NCI-H2227 (cell line): ENCODE measurements around the gene SOBP.
A peak's percentile ranks its signal among the peaks of the same experiment; 100 is the strongest.

ENCODE experiments used
- DNase-seq: peaks from one replicate; lab custom pipeline; 2025; ENCODE audit not compliant: unreplicated experiment; lab: John Stamatoyannopoulos, UW

SOBP gene

DNA sequence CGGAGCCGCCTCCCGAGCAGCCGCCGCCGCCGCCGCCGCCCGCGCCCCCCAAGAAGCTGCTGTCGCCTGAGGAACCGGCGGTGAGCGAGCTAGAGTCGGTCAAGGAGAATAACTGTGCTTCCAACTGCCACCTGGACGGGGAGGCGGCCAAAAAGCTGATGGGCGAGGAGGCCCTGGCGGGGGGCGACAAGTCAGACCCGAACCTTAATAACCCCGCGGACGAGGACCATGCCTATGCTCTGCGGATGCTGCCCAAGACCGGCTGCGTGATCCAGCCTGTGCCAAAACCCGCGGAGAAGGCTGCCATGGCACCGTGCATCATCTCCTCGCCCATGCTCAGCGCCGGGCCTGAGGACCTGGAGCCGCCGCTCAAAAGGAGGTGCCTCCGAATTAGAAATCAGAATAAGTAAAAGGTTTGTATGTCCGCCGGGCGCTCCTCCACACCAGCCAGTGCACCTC, 145.2 kb downstream of the SOBP start:
- no peak for DNase-seq

DNA sequence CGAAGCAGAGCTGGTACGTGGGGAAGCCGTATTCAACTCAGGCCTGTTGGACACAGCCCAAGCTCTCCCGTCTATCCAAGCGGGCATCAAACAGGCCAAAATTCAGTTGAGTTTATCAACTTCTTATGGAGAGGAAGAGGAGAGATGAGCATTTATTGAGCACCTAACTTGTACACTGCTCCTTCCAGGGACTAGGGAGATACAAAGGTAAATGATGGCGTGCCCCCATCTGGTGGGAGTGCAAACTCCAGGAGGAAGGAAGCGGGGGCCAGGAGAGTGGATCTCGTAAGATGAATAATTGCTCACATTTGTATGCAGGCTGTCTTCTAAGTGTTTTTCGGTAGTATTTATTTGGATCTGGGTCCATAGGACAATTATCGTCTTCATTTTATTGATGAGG, 146.6 kb downstream of the SOBP start:
- DNase-seq, result no peak

DNA sequence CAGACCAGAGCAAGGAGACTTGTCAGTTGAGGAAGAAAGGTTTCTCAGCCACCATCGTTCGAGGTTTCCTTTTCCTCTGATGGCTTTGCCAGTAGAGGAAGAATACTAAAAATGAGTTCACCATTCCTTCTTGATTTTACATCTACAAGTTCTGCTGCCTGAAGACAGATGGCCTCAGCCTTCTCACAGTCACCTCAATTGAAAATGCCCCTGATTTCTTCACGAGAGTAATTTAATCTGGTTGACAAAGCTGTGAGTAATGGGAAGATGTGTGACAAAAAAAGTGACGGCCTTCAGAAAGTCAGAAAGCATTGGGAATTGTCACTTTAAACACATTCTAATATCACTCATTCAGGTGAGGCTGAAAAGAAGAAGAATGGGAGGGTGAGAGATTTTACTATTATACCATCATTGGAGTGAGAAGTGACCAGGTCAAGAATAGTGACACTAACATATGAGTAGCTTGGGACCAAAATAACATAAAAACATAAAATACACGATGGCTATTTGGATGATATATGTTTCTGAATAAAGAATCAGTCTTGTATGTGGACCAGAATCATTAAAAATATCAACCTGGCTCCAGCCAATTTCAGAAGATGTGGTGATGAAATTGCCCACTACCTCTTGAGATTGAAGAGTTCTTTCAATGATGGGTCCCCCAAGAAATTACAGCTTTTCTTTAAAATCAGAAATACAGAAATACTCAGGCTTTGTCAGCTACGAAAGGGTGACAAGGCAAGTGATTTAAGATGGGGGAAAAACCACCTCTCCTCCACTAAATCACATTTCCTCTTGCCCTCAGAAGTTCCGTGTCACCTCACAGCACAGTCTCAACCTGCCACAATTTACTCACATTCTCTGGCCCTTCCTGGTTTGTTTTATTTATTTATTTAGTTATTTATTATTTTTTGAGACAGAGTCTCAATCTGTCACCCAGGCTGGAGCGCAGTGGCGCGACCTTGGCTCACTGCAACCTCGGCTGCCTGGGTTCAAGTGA, 147.7 kb downstream of the SOBP start:
- DNase-seq, result no peak

DNA sequence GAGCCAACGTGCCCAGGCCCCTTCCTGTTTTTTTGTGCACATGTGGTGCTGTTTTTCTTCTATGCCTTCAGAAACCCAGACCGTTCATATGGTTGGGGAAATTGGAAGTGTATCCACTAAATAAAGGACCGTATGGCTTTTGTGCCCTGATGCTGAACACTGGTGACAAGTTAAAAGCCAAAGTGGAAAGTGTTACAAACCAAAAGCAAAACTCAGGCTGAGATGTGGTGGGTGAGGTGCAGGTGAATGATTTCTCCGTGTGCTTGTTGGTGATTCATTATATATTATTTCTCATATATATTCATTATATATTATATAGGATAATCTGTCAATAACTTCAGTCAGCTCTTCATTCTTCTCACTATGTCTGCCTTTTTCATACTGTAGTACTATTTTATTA, 148.6 kb downstream of the SOBP start:
- no peak for DNase-seq

DNA sequence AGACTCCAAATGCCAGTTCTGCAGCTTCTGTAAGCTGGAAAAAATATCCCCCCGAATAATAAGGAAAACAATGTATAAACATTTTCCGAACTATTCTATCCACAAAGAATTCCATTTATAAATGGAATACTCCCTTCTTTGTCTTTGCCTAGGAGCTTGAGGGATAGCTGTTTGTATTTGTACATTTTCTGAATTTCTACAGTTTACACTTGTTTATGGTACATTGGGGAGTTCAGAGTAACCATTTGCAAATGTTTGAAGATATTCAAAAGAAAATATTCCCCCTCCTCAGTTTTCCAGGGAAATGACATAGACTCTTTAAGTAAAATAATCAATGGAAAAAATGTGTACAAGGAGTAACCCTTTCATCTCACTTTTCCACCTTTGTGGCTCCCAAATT, 149.6 kb downstream of the SOBP start:
- no peak for DNase-seq

DNA sequence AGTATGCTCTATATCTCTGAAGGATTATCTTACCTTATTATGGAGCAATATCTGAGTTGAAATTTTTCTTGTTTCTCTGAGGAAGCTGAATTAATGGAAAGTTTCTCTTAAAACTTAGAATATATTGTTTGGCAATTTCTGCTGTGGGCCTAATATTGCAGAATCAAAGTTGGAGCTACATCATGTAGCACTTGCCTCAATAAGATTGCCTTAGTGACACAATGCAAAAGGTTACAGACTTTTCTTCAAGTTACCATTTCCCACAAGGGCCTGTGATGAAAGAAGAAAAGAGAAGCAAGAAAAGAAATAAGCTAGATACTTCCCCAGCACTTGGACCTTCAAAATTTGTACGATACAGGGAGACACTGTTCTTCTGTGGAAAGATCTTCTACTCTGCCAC, 151.2 kb downstream of the SOBP start:
- no peak for DNase-seq

DNA sequence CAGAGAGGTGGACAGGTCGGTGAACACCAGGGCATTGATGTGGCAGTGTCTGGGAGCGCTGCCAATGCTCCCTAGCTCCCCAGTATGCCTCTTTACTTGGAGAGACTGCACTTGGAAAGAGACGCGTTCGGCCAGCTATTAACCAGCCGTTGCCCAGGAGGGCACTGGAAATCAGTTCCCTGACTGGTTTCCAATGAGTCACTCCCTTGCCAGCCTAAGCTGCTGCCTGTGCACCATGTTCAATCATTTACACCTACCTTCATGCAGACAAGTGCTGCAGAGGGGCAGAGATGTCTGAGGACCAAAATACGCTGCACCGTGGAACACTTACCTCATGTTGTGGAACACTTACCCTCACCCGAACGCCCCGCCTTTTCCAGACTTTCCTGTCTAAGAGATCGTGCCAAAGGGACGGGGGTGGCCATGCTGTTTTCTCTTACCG, 151.6 kb downstream of the SOBP start:
- DNase-seq, result no peak

DNA sequence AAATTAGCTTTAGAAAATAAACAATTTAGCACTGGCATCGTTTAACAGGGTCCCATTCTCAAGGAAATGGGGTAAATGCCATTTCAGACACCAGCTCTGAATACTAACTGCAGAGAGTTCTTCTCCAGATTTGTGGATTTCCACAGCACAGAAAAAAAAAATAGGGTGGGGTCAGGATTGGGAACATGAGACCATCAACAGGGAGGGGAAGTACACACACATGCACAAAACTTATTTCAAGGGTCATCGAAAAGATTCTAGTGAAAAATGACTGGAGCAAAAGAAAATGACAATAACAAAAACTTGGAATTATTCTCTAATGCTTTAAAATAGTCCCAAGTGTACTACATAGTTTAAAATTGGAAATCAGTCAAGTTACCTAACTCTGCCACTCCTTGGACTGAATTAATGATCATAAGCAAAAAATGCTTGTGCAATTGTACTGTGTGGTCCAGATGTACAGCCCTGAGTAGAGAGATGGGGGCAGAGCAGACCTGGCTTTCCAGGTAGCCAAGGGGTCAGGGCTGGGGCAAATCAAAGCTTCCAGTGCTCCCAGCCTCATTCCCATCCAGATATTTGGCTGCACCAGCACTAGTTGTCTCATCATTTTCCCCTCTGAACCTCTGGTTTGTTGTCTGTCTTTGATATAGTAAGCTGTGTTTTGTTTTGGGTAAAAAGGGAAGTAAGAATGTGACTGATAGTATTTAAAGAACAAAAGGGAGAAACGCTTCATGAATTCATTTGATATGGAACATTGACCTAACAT, 152.4 kb downstream of the SOBP start:
- no peak for DNase-seq

DNA sequence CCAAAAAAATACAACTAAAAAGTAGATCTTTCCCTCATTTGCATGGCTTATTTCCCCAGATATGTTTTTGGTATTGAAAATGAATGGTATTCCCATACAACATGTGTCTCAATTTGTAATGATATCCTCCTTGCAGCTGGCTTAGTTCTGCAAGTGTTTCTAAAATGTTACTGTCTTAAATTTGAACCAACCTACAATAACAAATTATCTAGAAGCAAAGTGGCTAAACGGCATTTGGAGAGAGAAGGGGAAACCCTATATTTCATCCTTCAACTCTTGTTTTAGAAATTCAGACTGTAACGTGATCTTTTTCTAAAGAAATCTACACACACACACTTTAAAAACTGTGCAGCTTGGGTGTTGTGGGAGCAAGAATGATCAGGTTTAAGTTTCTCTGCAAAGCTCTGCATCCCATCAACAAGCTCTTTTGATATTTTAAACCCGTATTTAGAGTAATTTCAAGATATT, 153.0 kb downstream of the SOBP start:
- no peak for DNase-seq

DNA sequence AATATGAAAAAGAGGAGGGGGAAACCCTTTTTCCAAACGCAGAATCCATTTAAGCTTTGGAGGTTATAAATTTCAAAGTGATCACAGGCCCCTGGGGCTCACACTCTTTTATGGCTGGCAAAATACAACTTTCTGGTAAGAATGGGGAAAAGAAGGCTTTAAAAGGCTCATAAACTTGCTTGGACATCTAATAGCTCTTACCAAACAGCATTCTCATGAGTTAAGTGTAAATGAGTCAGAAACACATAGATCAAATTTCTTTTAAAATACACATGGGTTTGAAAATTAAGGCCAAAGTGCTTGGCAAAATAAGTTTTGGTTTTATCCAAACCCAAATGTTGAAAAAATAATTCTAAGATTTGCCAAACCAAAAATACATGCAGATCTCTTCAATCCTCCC, 154.6 kb downstream of the SOBP start:
- no peak for DNase-seq

DNA sequence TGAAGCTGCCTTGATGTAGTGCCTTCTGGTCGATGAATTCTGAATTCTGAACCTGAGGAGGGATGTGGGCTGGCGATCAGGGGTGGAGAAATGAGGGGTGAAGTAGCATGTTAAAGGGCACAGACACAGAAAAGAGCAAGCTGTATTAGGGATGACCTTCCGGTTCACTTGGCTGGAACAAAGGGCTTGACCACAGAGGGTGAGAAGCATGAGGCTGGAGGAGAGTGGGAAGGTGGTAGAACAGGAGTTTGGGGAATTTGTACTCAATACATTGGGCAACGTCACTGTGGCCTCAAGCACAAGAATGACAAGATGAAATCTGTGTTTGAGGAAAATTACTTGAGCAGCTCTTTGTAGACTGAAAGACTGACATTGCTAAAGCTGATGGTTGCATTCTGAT, 155.8 kb downstream of the SOBP start:
- no peak for DNase-seq

DNA sequence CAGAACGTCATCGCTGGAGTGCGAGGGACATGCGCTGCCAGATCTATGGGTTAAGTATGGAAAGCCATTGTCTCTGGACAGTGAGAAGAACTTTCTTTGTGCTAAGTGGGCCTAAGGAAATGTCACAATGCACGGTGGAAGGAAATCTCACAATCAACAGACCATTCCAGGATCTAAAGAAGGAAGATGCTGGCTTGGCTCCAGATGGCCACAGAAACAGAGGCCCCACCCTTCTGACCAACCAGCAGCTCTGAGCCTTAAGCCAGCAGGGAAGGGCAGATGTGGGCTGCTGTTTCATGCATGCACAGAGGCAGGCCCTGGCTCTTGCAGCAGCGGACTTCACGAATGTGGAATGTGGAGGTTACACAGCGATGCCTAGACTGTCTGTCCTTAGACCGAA, 156.3 kb downstream of the SOBP start:
- no peak for DNase-seq

DNA sequence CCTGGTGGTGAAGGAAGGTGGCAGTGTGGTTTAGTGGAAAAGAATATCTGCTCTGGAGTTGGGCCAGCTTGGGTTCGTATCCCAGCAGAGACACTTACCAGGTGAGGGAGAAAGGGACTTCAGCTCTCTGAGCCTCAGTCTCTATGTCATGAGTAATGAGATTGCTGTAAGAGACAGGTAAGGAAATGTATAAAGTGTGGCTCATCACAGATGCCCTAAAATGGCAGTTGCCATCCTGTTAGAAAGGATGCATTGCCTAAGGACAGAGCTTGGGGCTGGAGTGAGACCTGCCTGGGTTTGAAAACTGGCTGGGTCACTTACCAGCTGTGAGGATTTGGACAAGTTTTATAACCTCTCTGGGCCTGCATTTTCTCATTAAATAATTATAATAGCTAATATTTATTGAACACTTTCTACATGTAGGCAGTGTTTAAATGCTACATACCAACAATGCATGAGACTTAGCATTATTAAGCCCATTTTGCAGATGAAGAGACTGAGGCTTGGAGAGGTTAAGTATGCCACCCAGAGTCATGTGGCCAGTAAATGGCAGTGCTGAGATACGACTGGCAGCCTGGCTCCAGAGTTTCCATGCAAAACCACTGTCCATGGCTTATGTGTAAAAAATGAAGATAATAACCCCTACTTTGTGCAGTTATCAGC, 157.0 kb downstream of the SOBP start:
- DNase-seq, result no peak

DNA sequence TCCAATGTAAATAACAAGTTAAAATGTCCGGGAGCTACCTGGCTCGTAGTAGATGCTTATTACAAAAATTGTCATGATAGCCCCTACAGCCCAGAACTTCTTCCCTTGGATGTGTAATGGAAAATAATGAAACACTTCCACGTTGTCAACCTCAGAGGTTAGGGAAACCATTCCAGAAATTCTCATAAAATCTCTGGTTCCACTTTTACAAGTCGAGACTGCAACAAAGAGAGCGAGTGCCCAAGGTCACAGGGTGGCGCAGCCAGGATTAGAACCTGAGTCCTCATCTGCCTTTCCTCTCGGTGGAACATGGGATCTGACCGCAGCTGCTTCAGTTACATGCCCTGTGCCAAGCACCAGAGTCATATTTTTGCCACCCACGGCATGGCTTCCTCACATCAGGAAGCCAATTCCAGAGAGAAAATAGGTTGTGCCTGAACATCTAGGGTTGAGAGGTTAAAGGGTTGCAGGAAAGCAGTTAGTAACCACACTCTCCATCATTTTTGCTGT, 157.6 kb downstream of the SOBP start:
- DNase-seq, result no peak

DNA sequence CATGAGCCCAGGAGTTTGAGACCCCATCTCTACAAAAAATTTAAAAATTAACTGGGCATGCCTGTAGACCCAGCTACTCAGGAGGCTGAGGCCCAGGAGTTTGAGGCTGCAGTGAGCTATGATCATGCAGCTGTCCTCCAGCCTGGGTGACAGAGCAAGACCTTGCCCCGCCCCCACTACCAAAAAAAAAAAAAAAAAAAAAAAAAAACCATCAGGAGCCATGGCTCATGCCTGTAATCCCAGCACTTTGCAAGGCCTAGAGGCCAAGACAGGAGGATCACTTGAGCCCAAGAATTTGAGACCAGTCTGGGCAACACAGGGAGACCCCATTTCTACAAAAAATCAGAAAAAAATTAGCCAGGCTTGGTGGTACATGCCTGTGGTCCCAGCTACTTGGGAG, 159.1 kb downstream of the SOBP start:
- DNase-seq, result no peak

DNA sequence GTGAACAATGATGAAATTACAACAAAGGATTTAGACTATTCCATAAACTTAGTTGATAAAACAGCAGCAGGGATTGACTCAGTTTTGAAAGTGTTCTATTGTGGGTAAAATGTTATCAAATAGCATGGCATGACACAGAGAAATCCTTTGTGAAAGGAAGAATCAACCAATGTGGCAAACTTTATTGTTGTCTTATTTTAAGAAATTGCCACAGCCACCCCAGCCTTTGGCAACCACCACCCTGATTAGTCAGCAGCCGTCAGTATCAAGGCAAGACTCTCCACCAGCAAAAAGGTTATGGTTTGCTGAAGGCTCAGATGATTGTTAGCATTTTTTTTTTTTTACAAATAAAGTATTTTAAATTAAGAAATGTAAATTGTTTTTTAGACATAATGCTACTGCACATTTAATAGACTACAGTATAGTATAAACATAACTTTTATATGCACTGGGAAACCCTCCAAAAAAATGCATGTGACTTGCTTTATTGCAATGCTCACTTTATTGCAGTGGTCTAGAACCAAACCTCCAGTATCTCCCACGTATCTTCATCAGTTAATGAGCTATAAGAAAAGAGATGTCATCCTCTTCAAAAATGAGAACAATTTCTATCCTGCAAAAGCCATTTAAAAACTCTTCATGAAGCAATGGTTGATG, 162.7 kb downstream of the SOBP start:
- no peak for DNase-seq

DNA sequence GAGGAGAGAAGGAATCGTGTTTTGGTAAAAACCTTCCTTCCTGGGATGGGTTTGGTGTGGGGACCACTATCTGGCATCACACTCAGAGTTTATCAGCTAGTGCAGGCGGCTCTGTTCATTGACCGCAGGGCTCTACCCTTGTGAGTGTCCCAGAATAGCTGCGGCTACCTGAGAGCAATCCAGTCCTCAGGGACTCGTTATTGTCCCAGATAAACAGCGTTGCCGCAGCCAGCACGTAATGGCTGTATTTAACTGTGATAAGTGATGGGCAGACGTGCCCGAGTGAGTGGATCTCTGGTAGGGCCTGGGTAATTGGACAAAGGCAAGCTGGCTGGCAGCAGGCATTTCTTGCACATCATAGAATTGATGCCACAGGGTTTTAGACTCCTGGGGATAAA, 163.3 kb downstream of the SOBP start:
- DNase-seq, result peak; percentile 77

DNA sequence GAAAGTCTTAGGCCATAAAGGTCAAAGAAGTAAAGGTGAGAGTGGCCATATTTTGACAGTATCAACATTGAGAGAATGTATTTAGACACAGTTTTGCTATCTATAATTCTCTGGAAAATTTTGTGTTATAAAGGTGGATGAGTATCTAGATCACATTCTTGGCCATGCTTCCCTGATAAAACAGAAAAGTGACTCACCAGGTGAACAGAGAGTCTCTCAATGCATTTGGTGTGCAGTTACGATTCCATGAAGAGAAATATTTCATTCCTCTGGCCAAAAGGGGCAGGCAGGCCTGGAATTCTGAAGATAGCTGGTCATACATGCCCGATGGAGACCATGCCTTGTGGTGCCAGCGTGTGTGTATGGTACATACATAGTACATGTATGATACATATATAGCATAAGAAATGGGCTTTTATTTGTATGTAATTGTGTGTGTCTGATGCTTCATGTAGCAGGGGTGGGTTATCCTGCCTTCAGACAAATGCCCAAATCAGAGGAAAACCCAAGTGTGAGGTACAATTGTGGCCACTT, 164.0 kb downstream of the SOBP start:
- DNase-seq, result no peak

DNA sequence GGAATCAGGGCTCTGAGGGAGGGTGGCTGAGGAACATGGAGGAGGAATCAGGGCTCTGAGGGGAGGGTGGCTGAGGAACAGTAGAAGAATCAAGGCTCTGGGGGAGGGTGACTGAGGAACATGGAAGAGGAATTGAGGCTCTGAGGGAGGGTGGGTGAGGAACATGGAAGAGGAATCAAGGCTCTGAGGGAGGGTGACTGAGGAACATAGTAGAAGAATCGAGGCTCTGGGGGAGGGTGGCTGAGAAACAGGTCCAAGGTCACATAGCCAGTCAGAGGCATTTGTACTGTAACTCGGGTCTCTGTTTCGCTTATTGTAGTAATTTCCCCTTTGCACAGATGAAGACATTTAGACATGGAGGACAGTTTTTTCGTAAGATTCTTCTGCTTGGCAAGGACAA, 164.8 kb downstream of the SOBP start:
- DNase-seq, result no peak

DNA sequence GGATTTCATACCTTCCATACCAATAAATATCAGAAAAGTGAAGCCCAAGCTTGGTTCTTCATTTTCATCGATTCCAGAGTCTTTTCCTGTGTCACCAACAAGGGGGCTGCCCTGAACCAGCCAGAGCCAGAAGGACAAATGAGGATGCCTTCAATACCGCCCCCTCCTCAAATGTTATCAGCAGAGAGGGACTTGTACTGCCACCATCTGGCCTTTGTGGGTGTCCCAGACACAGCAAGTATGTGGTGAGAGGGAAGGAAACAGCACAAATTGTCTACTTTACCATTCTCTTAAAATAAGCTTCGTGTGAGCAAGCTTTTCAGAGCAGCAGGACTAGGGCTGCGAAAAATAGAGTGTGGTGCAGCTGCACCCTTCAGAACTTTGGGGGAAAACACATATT, 165.3 kb downstream of the SOBP start:
- DNase-seq, result peak; percentile 36
